ENCODE data around the gene LRRD1. TPM values are rescaled to one million over a fixed set of nuclear protein-coding genes. Genes with fewer than 3 reads are reported as not detected.

Gene LRRD1
- total and polyA plus RNA-seq, 2 of the 13 experiments (the other 11 are each of a cell fraction or from before 2014, with no cell fraction given), result 0.03 TPM; not detected in 1

DNA sequence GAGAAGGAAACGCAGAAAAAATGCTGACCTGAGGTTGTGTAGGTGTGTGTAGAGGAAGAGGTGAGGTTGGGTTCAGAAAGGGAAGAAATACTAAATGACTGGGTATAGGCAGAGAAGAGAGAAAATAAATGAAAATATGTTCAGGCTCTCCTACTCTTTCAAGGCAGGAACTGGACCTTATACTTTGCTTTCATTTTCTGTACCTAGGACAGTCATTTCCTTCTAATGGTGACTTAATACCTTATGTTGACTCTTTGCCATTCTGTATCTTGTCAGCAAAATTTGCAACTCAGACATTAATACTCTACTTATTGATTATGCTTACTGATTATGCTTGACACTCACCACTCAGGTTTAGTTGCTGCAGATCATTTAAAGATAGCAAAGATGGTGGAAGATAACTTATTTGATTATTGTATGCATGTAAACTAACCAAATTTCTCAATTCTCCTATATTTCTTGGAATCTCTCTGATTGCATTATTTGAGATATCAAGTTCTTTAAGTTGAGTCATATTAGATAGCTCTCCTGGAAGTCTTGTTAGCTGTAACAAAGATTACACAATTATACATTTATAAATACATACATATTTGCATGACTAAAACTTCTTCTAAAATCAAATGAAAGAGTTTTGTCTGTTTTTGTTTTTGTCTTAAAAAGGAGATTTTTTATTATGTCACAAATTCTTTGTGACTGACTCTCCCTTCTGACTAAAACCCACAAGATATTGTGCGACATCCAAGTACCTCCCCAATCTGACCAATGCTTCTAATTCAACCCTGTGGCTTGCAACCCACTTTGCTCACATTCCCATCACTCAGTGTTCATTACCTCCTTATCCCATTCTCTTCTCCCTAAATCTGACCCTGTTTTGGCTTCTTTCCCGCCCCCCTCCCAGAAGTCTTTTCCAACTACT, 20.0 kb downstream of the LRRD1 start:
- CTCF ChIA-PET (ENCODE audit: low intra/inter-chr PET ratio, low total read pairs), result no interaction called here
- no peak overlapping the region for H2AFZ ChIP-seq (ENCODE audit: low read length)
- WGBS (ENCODE audit: low lambda C conversion rate), result 14% methylated on average over 3 of the region's 3 CpGs

DNA sequence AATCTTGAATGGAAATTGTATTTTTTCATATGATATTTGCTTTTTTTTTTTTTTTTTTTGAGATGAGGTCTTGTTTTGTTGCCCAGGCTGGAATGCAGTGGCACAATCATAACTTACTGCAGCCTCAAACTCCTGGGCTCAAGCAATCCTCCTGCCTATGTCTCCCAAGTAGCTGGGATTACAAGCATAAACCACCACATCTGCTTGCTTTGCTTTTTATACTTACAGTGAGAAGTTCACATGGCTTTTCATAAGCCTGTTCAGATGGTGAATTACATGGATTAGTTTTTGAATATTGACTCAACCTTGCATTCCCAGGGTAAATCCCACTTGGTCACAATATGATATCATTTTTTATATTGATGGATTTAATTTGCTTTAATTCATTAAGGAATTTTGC, 22.0 kb downstream of the LRRD1 start:
- ATAC-seq, result no peak
- no peak overlapping the region for H3K27ac ChIP-seq (ENCODE audit: extremely low read length, insufficient read depth, low read length)
- FAIRE-seq, result no peak
- no peaks in the 10 kb centered on the region for H3K36me3 ChIP-seq (replicated peaks in 1 of 2; ENCODE audit: control insufficient read depth in 1 of 2, insufficient read depth in 2 of 2, low read length in 2 of 2)
- no peaks in the 10 kb centered on the region for H3K9me3 ChIP-seq (ENCODE audit: low read length)
- no peak overlapping the region for H3K4me3 ChIP-seq (replicated peaks in 1 of 3; ENCODE audit: insufficient read depth in 1 of 3, low read depth in 2 of 3, low read length in 3 of 3)
- no peaks in the 10 kb centered on the region for H3K4me1 ChIP-seq (ENCODE audit: insufficient read depth, low read length)
- CTCF ChIA-PET (ENCODE audit: low intra/inter-chr PET ratio, low total read pairs), result no interaction called here
- H3K79me2 ChIP-seq (ENCODE audit: insufficient read depth, low read length), result no peaks in the 10 kb centered on the region
- H3K9ac ChIP-seq (ENCODE audit: insufficient read depth, low read depth, low read length), result no peak overlapping the region
- in situ Hi-C loops (cut with HindIII; ENCODE audit: extremely low pct_ligation_motif_present, low pct_unique_long_range_greater_than_20kb), result no loop called here
- no peaks in the 10 kb centered on the region for H3K27me3 ChIP-seq (ENCODE audit: control insufficient read depth in 1 of 2, insufficient read depth in 2 of 2, low read length in 2 of 2)
- H3K4me2 ChIP-seq (ENCODE audit: low read depth, low read length), result no peak overlapping the region
- BruUV-seq (replicated peaks), result no TSS peak
- POLR2A ChIA-PET, result no interaction called here
- intact Hi-C loops (cut with micrococcal nuclease; ENCODE audit: unreplicated experiment), result no loop called here
- DNase-seq (ENCODE audit: low spot score), result no peak
- H2AFZ ChIP-seq (ENCODE audit: low read length), result no peak overlapping the region
- H4K20me1 ChIP-seq (ENCODE audit: insufficient read depth, low read length), result no peaks in the 10 kb centered on the region
- TF ChIP-seq ZNF207 (IDR thresholded peaks at IDR 0.05; ENCODE audit: borderline replicate concordance), result no peak
- TF ChIP-seq, protein P1, sequence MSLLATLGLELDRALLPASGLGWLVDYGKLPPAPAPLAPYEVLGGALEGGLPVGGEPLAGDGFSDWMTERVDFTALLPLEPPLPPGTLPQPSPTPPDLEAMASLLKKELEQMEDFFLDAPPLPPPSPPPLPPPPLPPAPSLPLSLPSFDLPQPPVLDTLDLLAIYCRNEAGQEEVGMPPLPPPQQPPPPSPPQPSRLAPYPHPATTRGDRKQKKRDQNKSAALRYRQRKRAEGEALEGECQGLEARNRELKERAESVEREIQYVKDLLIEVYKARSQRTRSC (CRISPR knock-in tag; IDR thresholded peaks at IDR 0.05; ENCODE audit: low read depth), result no peak
- TF ChIP-seq NFYC (CRISPR knock-in tag; IDR thresholded peaks at IDR 0.05), result no peak
- TF ChIP-seq, protein P2, sequence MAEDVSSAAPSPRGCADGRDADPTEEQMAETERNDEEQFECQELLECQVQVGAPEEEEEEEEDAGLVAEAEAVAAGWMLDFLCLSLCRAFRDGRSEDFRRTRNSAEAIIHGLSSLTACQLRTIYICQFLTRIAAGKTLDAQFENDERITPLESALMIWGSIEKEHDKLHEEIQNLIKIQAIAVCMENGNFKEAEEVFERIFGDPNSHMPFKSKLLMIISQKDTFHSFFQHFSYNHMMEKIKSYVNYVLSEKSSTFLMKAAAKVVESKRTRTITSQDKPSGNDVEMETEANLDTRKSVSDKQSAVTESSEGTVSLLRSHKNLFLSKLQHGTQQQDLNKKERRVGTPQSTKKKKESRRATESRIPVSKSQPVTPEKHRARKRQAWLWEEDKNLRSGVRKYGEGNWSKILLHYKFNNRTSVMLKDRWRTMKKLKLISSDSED (CRISPR knock-in tag; IDR thresholded peaks at IDR 0.05), result no peak
- no peak for TF ChIP-seq ZNF850 (CRISPR knock-in tag; conservative IDR thresholded peaks at IDR 0.05)
- no peak for TF ChIP-seq CEBPG (CRISPR knock-in tag; IDR thresholded peaks at IDR 0.05)

More for the DNA sequence above, 20.0 kb downstream of the LRRD1 start:
- no peaks in the 10 kb centered on the region for H3K9me3 ChIP-seq (ENCODE audit: low read length)
- POLR2A ChIA-PET, result no interaction called here
- intact Hi-C loops (cut with micrococcal nuclease; ENCODE audit: unreplicated experiment), result no loop called here
- no TSS peak for BruUV-seq (replicated peaks)
- FAIRE-seq (no peak), ATAC-seq (no peak), DNase-seq (ENCODE audit: low spot score) (no peak)
- H3K79me2 ChIP-seq (ENCODE audit: insufficient read depth, low read length), result no peaks in the 10 kb centered on the region
- H4K20me1 ChIP-seq (ENCODE audit: insufficient read depth, low read length), result no peaks in the 10 kb centered on the region
- no peaks in the 10 kb centered on the region for H3K4me1 ChIP-seq (ENCODE audit: insufficient read depth, low read length)
- H3K27ac ChIP-seq (ENCODE audit: extremely low read length, insufficient read depth, low read length), result no peak overlapping the region
- H3K4me3 ChIP-seq (replicated peaks in 1 of 3; ENCODE audit: insufficient read depth in 1 of 3, low read depth in 2 of 3, low read length in 3 of 3), result no peak overlapping the region
- no peak for TF ChIP-seq FOXJ3 (CRISPR knock-in tag; IDR thresholded peaks at IDR 0.05; ENCODE audit: borderline replicate concordance)
- TF ChIP-seq MAFK (conservative IDR thresholded peaks at IDR 0.05 in 1 of 2, IDR thresholded peaks at IDR 0.05 in 1 of 2; ENCODE audit: low read length in 2 of 2), result peak in 1 of 2 experiments; percentile 32; a peak in 1 of 4 replicates
- no peak for TF ChIP-seq RBAK (CRISPR knock-in tag; IDR thresholded peaks at IDR 0.05)
- TF ChIP-seq SMAD1 (CRISPR knock-in tag; IDR thresholded peaks at IDR 0.05; ENCODE audit: borderline replicate concordance, low read depth), result no peak
- TF ChIP-seq HNRNPK (IDR thresholded peaks at IDR 0.05; ENCODE audit: low read depth, low read length, poor library complexity, severe bottlenecking), result no peak
- TF ChIP-seq ZNF224 (CRISPR knock-in tag; IDR thresholded peaks at IDR 0.05), result no peak
- no peak for TF ChIP-seq KDM6A (CRISPR knock-in tag; IDR thresholded peaks at IDR 0.05; ENCODE audit: low read depth)
- H3K9ac ChIP-seq (ENCODE audit: insufficient read depth, low read depth, low read length), result no peak overlapping the region
- no peaks in the 10 kb centered on the region for H3K27me3 ChIP-seq (ENCODE audit: control insufficient read depth in 1 of 2, insufficient read depth in 2 of 2, low read length in 2 of 2)
- H3K36me3 ChIP-seq (replicated peaks in 1 of 2; ENCODE audit: control insufficient read depth in 1 of 2, insufficient read depth in 2 of 2, low read length in 2 of 2), result no peaks in the 10 kb centered on the region
- in situ Hi-C loops (cut with HindIII; ENCODE audit: extremely low pct_ligation_motif_present, low pct_unique_long_range_greater_than_20kb), result no loop called here
- H3K4me2 ChIP-seq (ENCODE audit: low read depth, low read length), result no peak overlapping the region

Data from HepG2 (cell line).